Right ventricle myocardium inferior (tissue), 1 donor: ENCODE measurements around the gene TRMT2A. TPM values are rescaled to one million over a fixed set of nuclear protein-coding genes. Genes with fewer than 3 reads are reported as not detected.

ENCODE experiments used
- ATAC-seq: fragments of 200-7000 bp; cut with Tn5 transposase; one replicate; pipeline ENCODE4 v1.9.1; 2020; ENCODE audit warnings: mild to moderate bottlenecking, moderate library complexity
- DNase-seq: peaks from one replicate; pipeline ENCODE4 v3.0.0; 2021; ENCODE audit errors: missing footprints
- intact Hi-C: fragments of 100-400 bp; cut with DNase I; formaldehyde crosslinking; loops from one replicate; pipeline ENCODE4 v1.11.0; 2022
- total RNA-seq: library from RNA; stranded (reverse); fragmentation: NEBNext Ultra II Directional; extraction: Animal tissue kit (Norgen Biotek cat#: 25700); gene quantifications from one replicate; pipeline ENCODE4 v1.2.1, GENCODE V29; 2021
- donor health status: DM: no; HTN: yes; CAD: no; lungs with severe emphysema.

TRMT2A gene
- total RNA-seq, 1 donor from 2014 or later: 24.5 TPM

DNA sequence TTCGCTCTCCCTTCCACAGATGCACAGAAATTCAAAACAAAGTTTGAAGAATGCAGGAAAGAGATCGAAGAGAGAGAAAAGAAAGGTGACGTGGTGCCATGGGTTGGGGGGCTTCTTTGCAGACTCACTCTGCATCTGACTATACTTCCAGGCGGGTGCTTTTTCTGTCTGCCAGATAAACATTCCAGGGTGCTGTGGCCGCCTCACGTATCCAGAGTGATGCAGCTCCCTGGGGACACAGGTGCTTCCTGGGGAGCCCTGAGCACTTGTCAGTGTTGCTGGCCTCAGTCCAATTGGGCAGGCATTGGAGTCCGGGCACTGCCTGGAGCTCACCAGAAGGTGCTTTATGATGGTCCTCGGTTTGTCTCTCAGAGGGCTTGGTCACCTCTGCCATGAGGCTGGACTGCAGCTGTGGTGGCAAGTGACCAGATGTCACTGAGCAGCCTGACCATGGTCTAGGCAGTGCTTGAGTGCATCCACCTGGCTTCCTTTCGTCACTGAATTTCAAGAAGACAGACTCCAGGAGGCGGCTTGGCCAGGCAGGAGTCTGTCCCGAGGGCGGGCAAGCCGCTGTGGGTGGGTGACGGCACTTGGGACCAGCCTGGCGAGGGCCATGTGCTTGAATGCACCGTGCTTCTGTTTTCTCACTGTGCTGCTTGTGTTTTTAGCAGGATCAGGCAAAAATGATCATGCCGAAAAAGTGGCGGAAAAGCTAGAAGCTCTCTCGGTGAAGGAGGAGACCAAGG, 9.4 kb upstream of the TRMT2A start:
- intact Hi-C loops: no loop called here
- no peak for ATAC-seq
- no peak for DNase-seq

DNA sequence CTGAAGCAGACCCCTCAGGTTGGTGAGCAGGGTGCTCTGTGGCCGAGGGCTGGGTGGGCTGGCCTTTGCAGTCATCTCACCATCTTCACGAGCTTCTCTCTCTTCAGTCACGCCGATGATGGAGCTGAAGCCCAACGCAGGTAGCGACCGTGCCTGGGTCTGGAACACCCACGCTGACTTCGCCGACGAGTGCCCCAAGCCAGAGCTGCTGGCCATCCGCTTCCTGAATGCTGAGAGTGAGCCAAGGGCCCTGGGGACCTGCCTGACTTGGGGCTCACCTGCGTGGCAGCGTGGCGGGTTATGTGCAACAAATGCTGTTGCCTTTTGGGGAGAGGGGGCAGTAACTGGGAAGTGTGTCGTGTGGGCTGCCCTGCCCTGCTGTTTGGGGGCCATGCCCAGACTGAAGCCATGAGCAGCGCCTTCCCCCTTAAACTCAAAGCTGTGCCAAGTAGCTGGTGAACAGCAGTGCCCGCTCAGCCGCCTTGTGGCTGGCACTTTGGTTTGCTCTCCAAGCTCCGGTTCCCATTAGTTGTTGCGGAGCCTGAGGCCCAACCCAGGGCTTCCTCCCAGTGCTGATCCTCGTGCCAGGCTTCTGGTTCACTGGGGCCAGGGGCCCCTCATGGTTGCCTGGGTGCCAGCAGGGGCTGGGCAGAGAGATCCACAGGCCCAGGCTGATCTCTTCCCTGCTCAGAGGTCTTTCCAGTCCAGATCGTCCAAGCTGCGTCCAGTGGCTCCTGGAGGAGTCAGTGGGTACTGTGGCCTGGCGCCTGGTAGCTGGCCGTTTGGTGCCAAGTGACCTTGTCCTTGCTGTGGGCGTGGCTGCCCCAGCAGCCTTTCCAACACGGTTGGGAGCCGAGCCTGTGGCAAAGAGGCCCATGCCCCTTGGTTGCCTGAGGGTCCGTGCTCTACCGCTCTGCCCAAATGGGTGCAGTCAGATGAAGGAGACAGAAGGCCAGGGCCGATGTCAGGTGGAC, 8.5 kb upstream of the TRMT2A start:
- ATAC-seq (no peak), DNase-seq (no peak)
- intact Hi-C loops: no loop called here

DNA sequence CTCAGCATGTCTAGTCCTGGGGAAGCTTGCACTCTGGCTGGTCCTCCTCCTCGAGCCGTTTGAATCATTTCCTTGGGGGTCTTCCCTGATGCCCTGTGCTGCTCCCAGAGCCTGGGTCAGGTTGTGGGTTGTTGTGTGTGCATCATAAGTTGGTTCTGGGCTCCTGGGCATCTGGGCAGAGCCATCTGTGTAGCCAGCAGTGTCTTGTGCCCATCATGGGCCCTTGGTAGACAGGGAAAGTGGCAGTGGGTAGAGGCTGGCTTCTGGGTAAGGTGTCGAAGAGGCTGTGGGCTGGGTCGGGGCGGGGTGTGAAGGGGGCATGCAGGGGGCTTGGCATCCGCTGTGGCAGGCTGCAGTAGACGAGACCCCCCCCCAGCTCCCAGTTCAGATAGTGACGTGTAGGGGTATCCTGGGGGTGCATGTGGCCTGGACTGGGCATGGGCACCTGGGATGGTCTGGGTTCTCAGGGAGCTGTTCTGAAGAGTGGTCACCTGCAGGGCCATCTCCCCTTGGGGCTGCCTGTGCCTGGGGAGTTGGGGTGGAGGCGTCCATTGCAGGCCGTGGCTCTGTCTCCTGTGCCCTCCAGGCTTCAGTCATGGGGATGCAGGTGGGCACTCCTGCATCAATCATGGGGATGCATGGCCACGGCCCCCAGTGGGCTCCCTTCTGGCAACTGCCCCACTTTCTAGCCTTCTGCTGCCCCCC, 7.2 kb upstream of the TRMT2A start:
- ATAC-seq: no peak
- no peak for DNase-seq
- intact Hi-C loops: no loop called here

DNA sequence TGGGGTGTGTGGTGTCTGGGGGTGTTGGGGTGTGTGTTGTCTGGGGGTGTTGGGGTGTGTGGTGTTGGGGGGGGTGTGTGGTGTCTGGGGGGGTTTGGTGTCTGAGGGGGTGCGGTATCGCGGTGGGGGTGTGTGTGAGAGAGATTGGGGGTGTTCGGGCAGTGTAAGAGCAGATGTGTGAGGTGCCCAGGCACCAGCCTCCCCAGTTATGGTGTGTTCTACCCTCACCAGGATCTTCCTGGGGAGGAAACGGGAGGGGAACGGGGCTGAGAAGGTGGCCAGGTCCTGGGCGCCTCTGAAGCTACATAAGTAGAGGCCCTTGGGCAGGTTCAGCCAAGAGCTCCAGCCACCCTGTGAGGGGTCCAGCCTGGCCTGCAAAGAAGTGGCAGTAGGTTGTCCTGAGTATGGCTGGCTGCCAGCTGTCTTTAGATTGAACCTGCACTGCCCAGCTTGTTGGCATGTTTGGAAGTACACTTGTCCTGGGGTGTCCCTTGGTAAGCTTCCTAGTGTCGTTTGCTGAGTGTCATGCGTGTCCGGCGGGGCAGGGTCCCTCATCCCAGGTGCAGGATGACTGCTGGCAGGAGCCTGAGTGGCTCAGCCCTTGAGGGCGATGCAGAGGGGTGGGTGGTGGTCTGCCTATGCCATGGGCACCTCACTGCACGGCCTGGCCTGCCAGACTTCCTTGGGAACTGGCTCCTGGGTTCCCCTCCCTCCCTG, 6.5 kb upstream of the TRMT2A start:
- ATAC-seq (no peak), DNase-seq (no peak)
- intact Hi-C loops: no loop called here

DNA sequence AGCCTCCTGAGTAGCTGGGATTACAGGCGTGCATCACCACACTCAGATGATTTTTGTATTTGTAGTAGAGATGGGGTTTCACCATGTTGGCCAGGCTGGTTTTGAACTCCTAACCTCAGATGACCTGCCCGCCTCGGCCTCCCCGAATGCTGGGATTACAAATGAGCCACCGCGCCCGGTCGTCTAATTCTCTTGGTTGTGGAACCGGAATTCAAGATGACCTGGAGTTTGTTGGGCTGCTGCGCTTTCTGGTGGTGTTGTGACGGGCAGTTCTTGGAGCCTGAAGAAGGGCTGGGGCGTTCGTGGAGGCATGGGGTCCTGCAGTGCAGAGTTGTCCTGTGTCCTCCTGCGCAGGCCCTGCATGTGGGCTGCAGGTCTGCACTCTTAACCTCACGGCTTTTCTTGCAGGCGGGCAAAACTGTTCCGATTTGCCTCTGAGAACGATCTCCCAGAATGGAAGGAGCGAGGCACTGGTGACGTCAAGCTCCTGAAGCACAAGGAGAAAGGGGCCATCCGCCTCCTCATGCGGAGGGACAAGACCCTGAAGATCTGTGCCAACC, 4.9 kb upstream of the TRMT2A start:
- DNase-seq: peak; percentile 40
- intact Hi-C loops: no loop called here
- no peak for ATAC-seq

DNA sequence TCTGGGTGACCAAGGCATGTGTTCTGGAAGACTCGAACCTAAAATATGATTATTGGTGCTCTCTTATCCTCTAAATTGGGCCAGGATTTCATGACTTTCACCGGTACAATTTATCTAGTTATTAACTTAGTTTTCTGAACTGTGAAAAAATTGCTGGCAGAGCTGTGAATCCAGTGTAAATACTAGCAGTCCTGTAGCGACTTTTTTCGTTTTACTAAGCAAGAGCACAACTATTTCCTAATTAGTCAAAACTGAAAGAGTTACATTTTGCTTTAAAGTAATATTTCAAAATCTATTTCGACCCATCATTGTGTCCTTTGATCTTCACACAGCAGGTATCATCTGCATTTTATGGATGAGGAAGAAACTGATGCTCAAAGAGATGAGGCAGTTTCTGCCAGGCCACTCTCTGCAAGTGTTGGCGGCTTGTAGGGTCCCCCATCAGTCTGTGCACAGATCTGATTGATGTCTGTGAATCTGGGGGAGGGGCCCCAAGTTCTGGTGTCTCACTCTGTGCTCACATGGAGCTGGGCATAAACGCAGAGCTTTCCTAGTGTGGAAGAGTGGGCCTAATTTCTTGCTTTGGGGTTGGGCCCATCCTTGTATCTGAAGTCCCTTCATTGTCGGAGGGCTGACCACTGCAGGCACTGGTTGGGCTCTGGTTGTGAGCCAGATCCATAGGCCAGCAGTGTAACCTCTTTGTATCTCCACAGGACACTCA, 1.4 kb upstream of the TRMT2A start:
- intact Hi-C loops: loop anchor here (5.0 to 10.0 kb wide), 2 partner anchors 36 to 264 kb away; partner anchors contain the start of genes DGCR8, GNB1L and RTL10
- DNase-seq: peak; percentile 46
- no peak for ATAC-seq

DNA sequence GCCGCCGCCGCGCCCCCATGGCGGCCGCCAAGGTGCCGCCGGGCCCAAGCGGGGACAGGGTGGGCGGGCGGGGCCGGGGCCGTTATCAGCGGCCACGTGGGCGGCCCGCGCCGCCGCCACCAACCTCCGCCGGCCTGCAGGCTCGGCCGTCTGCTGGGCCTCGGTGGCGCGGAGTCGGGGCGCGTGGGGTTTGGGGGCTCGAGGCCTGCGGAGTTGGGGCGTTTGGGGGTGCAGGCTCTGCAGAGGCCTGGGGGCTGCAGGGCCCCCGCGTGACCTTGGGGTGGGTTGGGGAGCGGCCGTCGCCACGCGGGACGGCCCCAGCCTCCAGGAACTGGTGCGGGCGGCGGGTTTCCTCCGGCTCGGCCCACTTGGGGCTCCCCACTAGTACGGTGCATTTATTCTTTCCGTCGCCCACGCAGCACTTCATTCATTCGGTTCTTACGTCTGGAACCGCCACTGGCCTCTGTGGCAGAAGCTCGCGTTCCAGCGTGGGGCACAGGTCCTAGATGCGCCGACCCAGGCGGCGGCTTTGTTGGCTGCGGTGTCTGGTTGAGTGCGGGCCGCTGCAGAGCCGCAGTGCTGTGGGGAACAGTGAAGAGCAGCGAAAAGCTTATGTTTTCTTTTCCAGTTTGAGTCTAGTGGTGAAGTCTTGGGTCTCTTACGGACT, 740 bp upstream of the TRMT2A start:
- DNase-seq (peak; percentile 69), ATAC-seq (no peak)
- intact Hi-C loops: loop anchor here (5.0 to 10.0 kb wide), 2 partner anchors 35 to 263 kb away; partner anchors contain the start of genes DGCR8, GNB1L and RTL10

DNA sequence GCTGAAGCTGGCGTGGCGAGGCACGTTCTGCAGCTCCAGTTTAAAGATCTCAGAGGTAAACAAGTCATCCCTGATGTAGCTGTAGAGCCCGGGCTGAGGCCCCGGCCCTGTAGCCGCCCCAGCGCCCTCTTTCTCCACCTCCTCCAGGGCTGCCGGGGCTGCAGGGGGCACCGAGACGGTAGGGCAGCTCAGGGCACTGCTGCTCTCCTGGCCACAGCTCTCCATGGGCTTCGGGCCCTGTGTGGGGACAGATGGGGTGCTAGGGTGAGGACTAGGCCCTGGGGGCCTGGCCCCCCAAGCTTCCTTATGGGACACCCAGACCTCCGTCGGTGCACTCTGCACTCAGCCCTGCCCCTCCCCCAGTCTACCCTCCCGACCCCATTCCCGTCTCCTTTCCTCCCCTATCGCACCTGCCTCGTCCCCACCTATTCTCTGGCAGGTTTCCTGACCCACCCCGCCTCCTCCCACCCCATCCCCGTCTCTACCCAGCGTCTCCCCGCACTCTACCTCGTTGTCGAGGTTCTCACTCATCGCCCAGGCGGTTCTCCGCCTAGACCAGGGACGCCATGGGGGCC, 563 bp downstream of the TRMT2A start:
- intact Hi-C loops: loop anchor here (5.0 to 10.0 kb wide), 2 partner anchors 34 to 262 kb away; partner anchors contain the start of genes DGCR8, GNB1L and RTL10
- peak; percentile 70 for DNase-seq
- ATAC-seq: peak; percentile 2

DNA sequence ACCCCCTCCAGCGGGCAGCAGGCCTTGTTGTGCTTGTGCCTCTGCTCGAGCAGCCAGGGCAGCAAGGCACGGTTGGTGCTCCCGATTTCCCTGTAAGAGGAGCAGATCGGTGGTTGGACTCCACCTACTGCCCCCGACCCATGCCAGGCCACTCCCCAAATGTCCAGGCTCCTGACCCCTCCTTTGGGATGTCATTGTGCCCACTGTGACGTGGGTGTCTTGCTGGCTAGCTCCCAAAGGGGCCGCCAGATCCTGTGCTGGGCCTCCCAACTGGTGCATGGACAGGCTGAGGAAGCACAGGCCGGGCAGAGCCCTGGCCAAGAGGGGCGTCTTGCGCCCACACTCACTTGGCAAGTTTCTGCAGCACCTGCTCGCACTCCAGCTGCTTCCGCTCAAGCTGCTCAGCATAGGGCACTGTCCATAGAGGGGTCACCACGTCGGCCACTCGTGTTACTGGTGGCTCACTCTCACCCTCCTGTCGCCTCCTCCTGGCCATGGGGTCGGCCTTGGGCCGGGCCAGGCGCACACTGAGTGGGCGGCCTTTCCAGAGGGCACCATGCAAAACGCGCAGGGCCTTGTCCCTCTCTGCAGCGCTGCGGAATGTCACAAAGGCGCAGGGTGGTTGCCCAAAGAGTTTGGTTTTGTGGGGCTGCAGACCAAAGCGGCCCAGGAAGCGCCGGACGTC, 1.2 kb downstream of the TRMT2A start, which contains the start of gene RANBP1:
Gene RANBP1 (plus strand): TSS at position 414 of the 685 bp plus-strand sequence. CDS start 81 bp downstream, at position 495.
- intact Hi-C loops: loop anchor here (5.0 to 10.0 kb wide), 2 partner anchors 34 to 261 kb away; partner anchors contain the start of genes DGCR8, GNB1L and RTL10
- ATAC-seq (no peak), DNase-seq (peak; percentile 67)

DNA sequence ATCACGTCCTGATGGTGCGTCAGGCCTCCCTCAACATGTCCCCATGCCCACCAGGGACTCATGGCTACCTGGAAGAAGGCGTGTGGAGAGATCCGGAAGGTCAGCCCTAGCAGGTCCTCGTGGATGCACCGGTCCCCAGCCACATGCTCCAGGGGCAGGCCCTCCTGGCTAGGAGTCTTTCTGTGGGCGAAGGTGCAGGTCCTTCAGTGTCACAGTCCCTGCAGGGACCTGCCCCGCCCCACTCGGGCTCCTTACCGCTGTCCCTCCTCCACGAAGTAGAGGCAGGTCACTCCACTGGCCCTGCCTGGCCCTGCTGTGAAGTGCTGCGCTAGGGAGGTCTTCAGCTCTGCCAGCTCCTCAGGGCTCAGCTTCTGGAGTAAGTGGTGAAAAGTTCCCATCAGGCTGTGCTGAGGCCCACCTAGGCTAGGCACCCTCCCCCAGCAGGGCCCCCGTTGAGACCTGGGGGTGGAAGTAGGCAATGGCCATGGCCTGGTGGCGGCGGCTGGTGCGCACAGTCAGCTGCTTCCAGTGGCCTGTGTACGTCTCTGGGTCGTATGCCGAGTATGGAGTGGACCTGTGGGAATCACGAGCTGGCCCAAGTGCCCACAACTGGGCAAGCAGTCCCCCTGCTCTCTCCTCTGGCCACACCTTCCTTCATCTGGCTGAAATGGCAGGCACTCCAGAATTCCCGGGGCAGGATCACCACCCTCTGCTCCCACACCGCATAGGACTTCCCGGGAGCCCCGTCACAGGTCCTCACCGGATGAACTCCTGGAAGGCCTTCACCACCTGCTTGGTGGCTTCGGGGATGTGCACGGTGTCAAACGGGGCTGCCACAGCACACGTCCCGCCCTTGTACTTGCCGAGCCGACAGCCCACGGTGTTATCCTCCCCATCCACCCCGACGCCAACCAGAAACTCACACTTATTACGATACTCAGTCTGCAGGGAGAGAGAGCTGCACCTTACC, 2.2 kb downstream of the TRMT2A start:
- ATAC-seq (no peak), DNase-seq (peak; percentile 57)
- intact Hi-C loops: loop anchor here (5.0 to 10.0 kb wide), 2 partner anchors 32 to 260 kb away; partner anchors contain the start of genes DGCR8, GNB1L and RTL10

DNA sequence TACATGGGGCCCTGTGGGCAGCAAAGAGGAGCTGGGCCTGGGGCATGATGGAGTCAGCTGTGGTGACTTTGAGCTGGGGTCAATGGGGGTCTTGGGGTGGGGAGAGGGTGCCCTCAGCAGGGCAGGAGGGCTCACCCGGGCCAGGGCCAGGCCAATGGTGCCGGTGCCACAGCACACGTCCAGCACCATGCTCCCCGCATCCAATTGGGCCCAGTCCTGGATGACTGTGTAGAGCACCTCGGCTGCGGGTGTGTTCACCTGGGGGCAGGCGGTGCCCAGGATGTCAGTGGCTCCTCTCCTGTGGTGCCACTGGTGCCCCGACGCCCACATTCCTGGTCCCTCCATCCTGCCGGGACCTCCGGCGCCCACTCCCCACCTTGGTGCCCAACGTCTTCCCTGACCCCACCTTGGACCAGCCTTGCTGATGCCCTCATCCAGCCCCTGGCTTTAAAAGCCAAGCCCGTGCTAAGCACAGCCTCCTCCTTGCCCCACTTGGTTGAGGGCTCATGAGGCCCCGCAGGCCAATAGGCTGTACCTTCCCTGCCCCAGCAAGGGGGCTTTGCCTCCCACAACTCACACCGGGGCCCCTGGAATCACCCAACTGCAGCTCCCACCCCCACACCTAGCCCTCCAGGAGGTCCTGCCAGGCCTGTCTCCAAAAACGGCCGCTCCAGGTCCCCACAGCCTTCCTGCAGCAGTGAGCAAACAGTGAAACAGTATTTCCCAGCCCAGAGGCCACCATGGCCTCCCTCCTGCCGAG, 3.3 kb downstream of the TRMT2A start:
- intact Hi-C loops: loop anchor here (10.0 kb wide), 1 partner anchor 259 kb away; the partner anchor contains the start of genes GNB1L and RTL10
- ATAC-seq (no peak), DNase-seq (peak; percentile 47)

DNA sequence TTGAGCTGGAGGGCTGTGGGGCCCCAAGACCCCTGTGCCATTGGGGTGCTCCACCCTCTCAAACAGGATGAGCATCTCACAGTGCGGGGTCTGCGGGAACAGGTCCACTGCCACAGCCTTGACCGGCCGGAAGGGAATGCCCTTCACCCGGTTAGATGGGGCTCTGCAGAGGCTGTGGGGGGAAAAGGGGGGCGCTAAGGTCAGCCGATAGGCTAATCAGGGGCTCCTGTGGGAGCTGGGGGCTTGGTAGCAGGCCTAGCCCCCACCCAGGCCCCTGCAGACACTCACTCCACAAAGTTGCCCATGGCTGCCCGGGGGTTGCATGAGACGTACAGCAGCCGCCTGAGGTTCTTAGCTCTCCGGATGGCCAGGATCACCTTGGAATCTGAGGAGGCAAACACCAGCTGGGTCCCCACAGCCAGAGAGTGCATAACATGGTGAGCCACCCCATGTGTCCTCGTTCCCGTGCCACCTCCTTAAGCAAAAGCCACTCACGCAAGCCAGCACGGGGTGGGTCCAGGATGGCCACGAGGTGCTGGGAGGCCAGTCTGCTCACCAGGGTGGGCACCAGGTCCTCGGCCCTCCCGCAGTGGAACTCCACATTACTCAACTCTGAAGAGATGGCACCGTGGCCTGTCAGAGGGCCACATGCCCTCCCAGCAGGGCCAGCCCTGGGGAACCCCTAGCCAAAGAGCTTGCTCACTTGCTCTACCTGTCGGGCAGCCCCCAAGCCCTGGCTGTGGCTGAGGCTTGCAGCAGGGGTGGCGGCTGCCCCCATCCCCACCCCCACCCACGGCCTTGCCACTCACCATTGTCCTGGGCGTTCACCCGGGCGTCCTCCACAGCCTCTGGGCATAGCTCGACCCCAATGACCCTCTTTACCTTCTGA, 4.2 kb downstream of the TRMT2A start:
- DNase-seq: peak; percentile 63
- intact Hi-C loops: loop anchor here (10.0 kb wide), 1 partner anchor 258 kb away; the partner anchor contains the start of genes GNB1L and RTL10
- ATAC-seq: no peak
